Stomach smooth muscle (tissue), 2 donors: ENCODE measurements around the gene KLHL4.
"Not testable (repeated sequence)": the region's sequence is repeated elsewhere in the genome, so short reads cannot be mapped to it uniquely, and the experiment has no call there.

Experiments
- H3K27ac ChIP-seq: one replicate; pipeline ENCODE4 v1.7.0; 2013; ENCODE audit warnings: mild to moderate bottlenecking, low read length, inconsistent platforms
- H3K27me3 ChIP-seq, 2 donors: one replicate each; pipeline ENCODE4 v1.7.0; 2013; ENCODE audit warnings: low read length in 2 of 2; ENCODE audit not compliant: insufficient read depth in 2 of 2, control insufficient read depth in 1 of 2
- H3K36me3 ChIP-seq, 2 donors: one replicate each; pipeline ENCODE4 v1.7.0; 2013; ENCODE audit warnings: low read length in 2 of 2; ENCODE audit not compliant: control insufficient read depth in 2 of 2, insufficient read depth in 2 of 2
- H3K4me1 ChIP-seq: one replicate; pipeline ENCODE4 v1.7.0; 2013; ENCODE audit warnings: low read length; ENCODE audit not compliant: control insufficient read depth, insufficient read depth
- H3K4me3 ChIP-seq, 2 donors: one replicate each; pipeline ENCODE4 v1.7.0; 2013; ENCODE audit warnings: low read length in 2 of 2
- H3K9ac ChIP-seq, 2 donors: one replicate each; pipeline ENCODE4 v1.7.0; 2013; ENCODE audit warnings: low read length in 2 of 2, mild to moderate bottlenecking in 1 of 2
- H3K9me3 ChIP-seq, 2 donors: one replicate each; pipeline ENCODE4 v1.7.0; 2013; ENCODE audit warnings: low read length in 2 of 2; ENCODE audit not compliant: control insufficient read depth in 2 of 2
- donor health status: healthy.
- donor health status: Pancreatic carcinoma.

KLHL4 gene, protein sequence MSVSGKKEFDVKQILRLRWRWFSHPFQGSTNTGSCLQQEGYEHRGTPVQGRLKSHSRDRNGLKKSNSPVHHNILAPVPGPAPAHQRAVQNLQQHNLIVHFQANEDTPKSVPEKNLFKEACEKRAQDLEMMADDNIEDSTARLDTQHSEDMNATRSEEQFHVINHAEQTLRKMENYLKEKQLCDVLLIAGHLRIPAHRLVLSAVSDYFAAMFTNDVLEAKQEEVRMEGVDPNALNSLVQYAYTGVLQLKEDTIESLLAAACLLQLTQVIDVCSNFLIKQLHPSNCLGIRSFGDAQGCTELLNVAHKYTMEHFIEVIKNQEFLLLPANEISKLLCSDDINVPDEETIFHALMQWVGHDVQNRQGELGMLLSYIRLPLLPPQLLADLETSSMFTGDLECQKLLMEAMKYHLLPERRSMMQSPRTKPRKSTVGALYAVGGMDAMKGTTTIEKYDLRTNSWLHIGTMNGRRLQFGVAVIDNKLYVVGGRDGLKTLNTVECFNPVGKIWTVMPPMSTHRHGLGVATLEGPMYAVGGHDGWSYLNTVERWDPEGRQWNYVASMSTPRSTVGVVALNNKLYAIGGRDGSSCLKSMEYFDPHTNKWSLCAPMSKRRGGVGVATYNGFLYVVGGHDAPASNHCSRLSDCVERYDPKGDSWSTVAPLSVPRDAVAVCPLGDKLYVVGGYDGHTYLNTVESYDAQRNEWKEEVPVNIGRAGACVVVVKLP

GRCh38 chrX:87517571-87518141 is at the start of gene KLHL4:
TSS of gene KLHL4 (plus strand) at chrX:87517802. CDS start at chrX:87517894, 92 bp downstream.
- H3K9me3 ChIP-seq = no peaks in the 10 kb centered on the region
- peaks cover 0 to 4% of the 10 kb centered on the region in 2 donors for H3K27me3 ChIP-seq
- H3K4me1 ChIP-seq = no peaks in the 10 kb centered on the region
- peak within 1 kb of the TSS; percentile 19 for H3K27ac ChIP-seq
- peak within 1 kb of the TSS; percentile 66 to 71 for H3K4me3 ChIP-seq
- peak within 1 kb of the TSS; percentile 52 for H3K9ac ChIP-seq
- H3K36me3 ChIP-seq = no peaks in the 10 kb centered on the region

- H3K9ac ChIP-seq = no peak overlapping the region
- H3K27ac ChIP-seq = no peak overlapping the region
- H3K4me1 ChIP-seq = no peaks in the 10 kb centered on the region
- H3K9me3 ChIP-seq = no peaks in the 10 kb centered on the region
- H3K27me3 ChIP-seq = peaks cover 0 to under 1% of the 10 kb centered on the region in 2 donors
- H3K36me3 ChIP-seq = no peaks in the 10 kb centered on the region
- no peak overlapping the region for H3K4me3 ChIP-seq
These were observed 48.7 kb upstream of the KLHL4 start for GRCh38 chrX:87468941-87469340.

DNA sequence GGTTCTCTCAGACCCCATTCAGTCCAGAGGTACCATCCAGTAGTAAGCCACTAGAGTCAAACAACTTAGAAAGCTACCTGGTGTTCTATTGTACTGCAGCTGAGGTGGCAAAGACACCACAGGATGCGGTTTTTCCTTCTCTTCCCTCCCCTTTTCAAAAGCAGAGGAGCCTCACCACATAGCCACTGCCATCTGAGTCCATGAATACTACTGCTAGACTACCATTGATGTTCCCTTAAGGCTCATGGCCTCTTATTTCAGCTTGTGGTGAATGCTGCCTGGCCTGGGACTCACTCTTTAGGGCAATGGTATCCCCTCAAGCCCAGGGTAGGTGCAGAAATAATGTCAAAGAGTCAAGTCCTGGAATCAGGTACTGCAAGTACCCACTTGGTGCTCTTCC is 41.8 kb upstream of the KLHL4 start:
- H3K27me3 ChIP-seq = no peaks in the 10 kb centered on the region
- H3K9me3 ChIP-seq = no peaks in the 10 kb centered on the region
- H3K36me3 ChIP-seq = no peaks in the 10 kb centered on the region
- H3K4me3 ChIP-seq = no peak overlapping the region
- H3K9ac ChIP-seq = no peak overlapping the region
- no peaks in the 10 kb centered on the region for H3K4me1 ChIP-seq
- no peak overlapping the region for H3K27ac ChIP-seq

GRCh38 chrX:87478703-87479102 is 38.9 kb upstream of the KLHL4 start:
- not testable (repeated sequence) for H3K27me3 ChIP-seq, H3K36me3 ChIP-seq, H3K9me3 ChIP-seq, H3K4me1 ChIP-seq, H3K4me3 ChIP-seq, H3K9ac ChIP-seq, H3K27ac ChIP-seq

GRCh38 chrX:87489071-87489470 is 28.5 kb upstream of the KLHL4 start:
- Histone ChIP-seq H3K9ac (no peak overlapping the region), H3K27me3 (no peaks in the 10 kb centered on the region), H3K27ac (no peak overlapping the region), H3K4me1 (no peaks in the 10 kb centered on the region), H3K9me3 (no peaks in the 10 kb centered on the region), H3K4me3 (no peak overlapping the region), H3K36me3 (no peaks in the 10 kb centered on the region)

DNA sequence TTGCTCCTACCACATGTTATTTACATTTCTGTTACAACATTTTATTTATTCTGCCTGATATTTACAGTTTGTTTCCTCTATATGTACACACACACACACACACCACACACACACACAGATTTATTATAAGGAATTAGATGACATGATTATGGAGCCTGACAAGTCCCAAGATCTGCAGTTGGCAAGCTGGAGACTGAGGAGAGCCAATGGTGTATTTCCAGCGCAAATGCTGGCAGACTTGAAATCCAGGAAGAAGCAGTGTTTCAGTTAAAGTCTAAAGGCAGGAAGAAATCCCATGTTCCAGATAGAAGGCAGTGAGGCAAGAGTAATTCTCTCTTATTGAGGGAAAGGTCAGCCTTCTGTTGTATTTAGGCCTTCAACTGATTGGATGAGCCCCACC is 1.8 kb upstream of the KLHL4 start:
- H3K27me3 ChIP-seq = peaks cover 0 to 4% of the 10 kb centered on the region in 2 donors
- H3K27ac ChIP-seq = no peak overlapping the region
- no peaks in the 10 kb centered on the region for H3K4me1 ChIP-seq
- H3K9ac ChIP-seq = no peak overlapping the region
- H3K9me3 ChIP-seq = no peaks in the 10 kb centered on the region
- H3K36me3 ChIP-seq = no peaks in the 10 kb centered on the region
- H3K4me3 ChIP-seq = no peak overlapping the region

DNA sequence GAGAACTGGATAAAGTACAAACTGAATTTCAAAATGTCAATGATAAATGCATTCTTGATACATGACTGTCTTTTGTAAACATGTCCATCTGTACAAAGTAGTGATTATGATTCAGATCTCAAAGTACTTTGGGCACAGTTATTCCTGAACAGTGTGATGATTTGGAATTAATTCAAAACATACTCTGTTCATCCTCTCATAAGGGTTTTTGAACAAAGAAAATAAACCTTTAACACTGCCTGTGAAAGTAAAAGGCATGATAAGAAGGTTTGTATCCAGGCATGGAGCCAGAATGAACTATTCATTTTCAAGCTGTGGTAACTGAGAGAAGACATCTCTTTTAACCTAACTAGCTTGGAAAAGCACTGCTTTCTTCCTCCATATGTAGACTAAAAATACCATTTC is 883 bp upstream of the KLHL4 start:
- peaks cover 0 to 4% of the 10 kb centered on the region in 2 donors for H3K27me3 ChIP-seq
- no peaks in the 10 kb centered on the region for H3K4me1 ChIP-seq
- no peaks in the 10 kb centered on the region for H3K9me3 ChIP-seq
- H3K9ac ChIP-seq = no peak overlapping the region
- H3K36me3 ChIP-seq = no peaks in the 10 kb centered on the region
- peak overlapping the region in 1 of 2 donors; percentile 66 for H3K4me3 ChIP-seq
- H3K27ac ChIP-seq = no peak overlapping the region

GRCh38 chrX:87518504-87518903 is 902 bp downstream of the KLHL4 start:
- H3K4me3 ChIP-seq = peak overlapping the region; percentile 66 to 71
- H3K27ac ChIP-seq = no peak overlapping the region
- H3K9ac ChIP-seq = peak overlapping the region; percentile 29 to 52

DNA sequence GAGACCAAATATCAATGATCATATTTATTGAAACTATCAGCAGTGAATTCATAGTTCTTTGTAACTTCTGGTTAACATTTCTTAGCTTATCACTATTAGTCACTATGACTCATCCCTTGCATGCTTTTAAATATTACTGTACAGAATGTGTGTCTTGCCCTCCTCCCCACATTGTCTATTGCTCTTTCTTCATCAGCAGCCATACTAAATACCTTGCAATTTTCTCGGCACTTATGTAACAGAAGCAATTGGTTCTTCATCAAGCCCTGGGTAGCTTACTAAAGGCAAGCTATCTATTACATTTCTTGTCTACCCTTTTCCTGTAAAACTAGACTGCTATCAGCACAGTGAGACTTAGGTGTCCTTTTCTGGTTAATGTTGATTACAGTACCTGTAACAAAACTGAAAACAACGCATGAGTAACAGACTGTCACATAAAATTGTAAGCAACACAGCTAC is 8.2 kb downstream of the KLHL4 start:
- no peaks in the 10 kb centered on the region for H3K9me3 ChIP-seq
- H3K4me3 ChIP-seq = no peak overlapping the region
- no peaks in the 10 kb centered on the region for H3K27me3 ChIP-seq
- H3K9ac ChIP-seq = no peak overlapping the region
- no peak overlapping the region for H3K27ac ChIP-seq
- no peaks in the 10 kb centered on the region for H3K4me1 ChIP-seq
- no peaks in the 10 kb centered on the region for H3K36me3 ChIP-seq

More at GRCh38 chrX:87518504-87518903, 902 bp downstream of the KLHL4 start:
- Histone ChIP-seq H3K4me1 (no peaks in the 10 kb centered on the region), H3K9me3 (no peaks in the 10 kb centered on the region), H3K27me3 (peaks cover 0 to 4% of the 10 kb centered on the region in 2 donors), H3K36me3 (no peaks in the 10 kb centered on the region)

GRCh38 chrX:87526281-87526680 is 8.7 kb downstream of the KLHL4 start:
- Histone ChIP-seq H3K9me3 (no peaks in the 10 kb centered on the region), H3K4me3 (no peak overlapping the region), H3K36me3 (no peaks in the 10 kb centered on the region)

More at GRCh38 chrX:87526281-87526680, 8.7 kb downstream of the KLHL4 start:
- Histone ChIP-seq H3K9ac (no peak overlapping the region), H3K27me3 (no peaks in the 10 kb centered on the region), H3K27ac (no peak overlapping the region), H3K4me1 (no peaks in the 10 kb centered on the region)
